ENCODE data around the gene GDF7.

DNA sequence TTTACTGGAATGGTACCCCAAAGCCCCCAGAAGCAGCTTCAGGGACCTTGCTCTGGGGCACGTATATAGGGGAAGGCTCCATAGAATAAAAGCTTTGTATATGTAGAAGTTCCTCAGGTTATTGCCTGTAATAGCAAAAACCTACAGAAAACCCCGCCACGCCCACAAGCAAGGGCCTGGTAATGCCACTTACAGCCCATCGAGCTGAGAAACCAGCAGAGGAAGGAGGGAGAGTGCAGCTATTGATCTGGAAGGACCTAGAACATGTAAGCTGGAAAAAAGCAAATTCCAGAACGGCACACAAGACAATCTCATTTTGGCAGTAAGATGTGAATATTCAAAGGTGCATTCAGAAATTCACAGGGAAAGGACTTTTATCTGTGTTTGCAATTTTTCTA is 31.8 kb upstream of the GDF7 start:
- TF ChIP-seq, protein P1, sequence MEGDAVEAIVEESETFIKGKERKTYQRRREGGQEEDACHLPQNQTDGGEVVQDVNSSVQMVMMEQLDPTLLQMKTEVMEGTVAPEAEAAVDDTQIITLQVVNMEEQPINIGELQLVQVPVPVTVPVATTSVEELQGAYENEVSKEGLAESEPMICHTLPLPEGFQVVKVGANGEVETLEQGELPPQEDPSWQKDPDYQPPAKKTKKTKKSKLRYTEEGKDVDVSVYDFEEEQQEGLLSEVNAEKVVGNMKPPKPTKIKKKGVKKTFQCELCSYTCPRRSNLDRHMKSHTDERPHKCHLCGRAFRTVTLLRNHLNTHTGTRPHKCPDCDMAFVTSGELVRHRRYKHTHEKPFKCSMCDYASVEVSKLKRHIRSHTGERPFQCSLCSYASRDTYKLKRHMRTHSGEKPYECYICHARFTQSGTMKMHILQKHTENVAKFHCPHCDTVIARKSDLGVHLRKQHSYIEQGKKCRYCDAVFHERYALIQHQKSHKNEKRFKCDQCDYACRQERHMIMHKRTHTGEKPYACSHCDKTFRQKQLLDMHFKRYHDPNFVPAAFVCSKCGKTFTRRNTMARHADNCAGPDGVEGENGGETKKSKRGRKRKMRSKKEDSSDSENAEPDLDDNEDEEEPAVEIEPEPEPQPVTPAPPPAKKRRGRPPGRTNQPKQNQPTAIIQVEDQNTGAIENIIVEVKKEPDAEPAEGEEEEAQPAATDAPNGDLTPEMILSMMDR (IDR thresholded peaks at IDR 0.05): no peak
- no peak for TF ChIP-seq POLR2A (IDR thresholded peaks at IDR 0.05)
